Astrocyte (in vitro differentiated cells and primary cell): ENCODE results near the gene SPNS1. TPM values are rescaled to one million over a fixed set of nuclear protein-coding genes. Genes with fewer than 3 reads are reported as not detected.
"Not testable (repeated sequence)": the region's sequence is repeated elsewhere in the genome, so short reads cannot be mapped to it uniquely, and the experiment has no call there.

Source experiments
- DNase-seq: peaks from one replicate; pipeline ENCODE4 v3.0.0-alpha.2; 2010; ENCODE audit warnings: low read depth
- FAIRE-seq: peaks from 2 replicates; lab custom pipeline; 2011; peaks lifted over from hg19 to GRCh38; lab: Jason Lieb, UNC
- H2AFZ ChIP-seq: 2 replicates; pipeline ENCODE4 v1.6.0; 2012; ENCODE audit warnings: low read depth, low read length, inconsistent platforms
- H3K27ac ChIP-seq: 2 replicates; pipeline ENCODE4 v1.5.1; 2011; ENCODE audit warnings: low read depth, low read length, inconsistent platforms
- H3K27me3 ChIP-seq: 2 replicates; pipeline ENCODE4 v1.6.0; 2011; ENCODE audit warnings: low read length, inconsistent platforms; ENCODE audit not compliant: insufficient read depth
- H3K36me3 ChIP-seq: 2 replicates; pipeline ENCODE4 v1.5.1; 2011; ENCODE audit warnings: low read length, inconsistent platforms; ENCODE audit not compliant: insufficient read depth
- H3K4me1 ChIP-seq: 2 replicates; pipeline ENCODE4 v1.5.1; 2011; ENCODE audit warnings: low read length, inconsistent platforms; ENCODE audit not compliant: insufficient read depth
- H3K4me2 ChIP-seq: 2 replicates; pipeline ENCODE4 v1.6.0; 2012; ENCODE audit warnings: low read length, inconsistent platforms
- H3K4me3 ChIP-seq: 2 replicates; pipeline ENCODE4 v1.5.1; 2011; ENCODE audit warnings: low read depth, mild to moderate bottlenecking, low read length, inconsistent platforms; ENCODE audit not compliant: insufficient read depth
- H3K79me2 ChIP-seq: 2 replicates; pipeline ENCODE4 v1.6.0; 2012; ENCODE audit warnings: mild to moderate bottlenecking, low read length, inconsistent platforms; ENCODE audit not compliant: insufficient read depth
- H3K9ac ChIP-seq: 2 replicates; pipeline ENCODE4 v1.6.0; 2012; ENCODE audit warnings: mild to moderate bottlenecking, low read length, inconsistent platforms
- H3K9me3 ChIP-seq: 2 replicates; pipeline ENCODE4 v1.5.1; 2012; ENCODE audit warnings: low read depth, mild to moderate bottlenecking, low read length, inconsistent platforms; ENCODE audit not compliant: insufficient read depth
- H4K20me1 ChIP-seq: 2 replicates; pipeline ENCODE4 v1.6.0; 2012; ENCODE audit warnings: low read length, inconsistent platforms; ENCODE audit not compliant: insufficient read depth
- H3K27ac Mint-ChIP-seq: one replicate; pipeline ENCODE4 v1.8.0; 2021; ENCODE audit warnings: mild to moderate bottlenecking, mixed read lengths; ENCODE audit not compliant: unreplicated experiment
- H3K27me3 Mint-ChIP-seq: one replicate; pipeline ENCODE4 v1.8.0; 2021; ENCODE audit warnings: low read depth, mixed read lengths; ENCODE audit not compliant: unreplicated experiment
- H3K36me3 Mint-ChIP-seq: one replicate; pipeline ENCODE4 v1.8.0; 2021; ENCODE audit warnings: low read depth, mixed read lengths; ENCODE audit not compliant: unreplicated experiment
- H3K4me1 Mint-ChIP-seq: one replicate; pipeline ENCODE4 v1.8.0; 2021; ENCODE audit warnings: low read depth, mixed read lengths; ENCODE audit not compliant: unreplicated experiment
- H3K4me3 Mint-ChIP-seq: one replicate; pipeline ENCODE4 v1.8.0; 2021; ENCODE audit warnings: mild to moderate bottlenecking, moderate library complexity, mixed read lengths; ENCODE audit not compliant: unreplicated experiment
- H3K9me3 Mint-ChIP-seq: one replicate; pipeline ENCODE4 v1.8.0; 2021; ENCODE audit warnings: mild to moderate bottlenecking, mixed read lengths; ENCODE audit not compliant: unreplicated experiment
- EZH2 ChIP-seq: IDR thresholded peaks from 2 replicates; pipeline ENCODE4 v1.6.1; 2012; ENCODE audit warnings: mild to moderate bottlenecking, low read length, inconsistent platforms; ENCODE audit not compliant: insufficient read depth
- total RNA-seq: library from RNA; stranded (reverse); gene quantifications from 2 replicates; pipeline ENCODE4 v1.2.1, GENCODE V29; 2021
- TF ChIP-seq, protein P1 (sequence below): IDR thresholded peaks from 2 replicates; pipeline ENCODE4 v1.5.1; 2011; ENCODE audit warnings: low read depth, mild to moderate bottlenecking, inconsistent platforms, low read length, moderate library complexity; ENCODE audit not compliant: insufficient read depth

The SPNS1 gene
- total RNA-seq, 1 donor from 2014 or later, result 57.8 TPM

DNA sequence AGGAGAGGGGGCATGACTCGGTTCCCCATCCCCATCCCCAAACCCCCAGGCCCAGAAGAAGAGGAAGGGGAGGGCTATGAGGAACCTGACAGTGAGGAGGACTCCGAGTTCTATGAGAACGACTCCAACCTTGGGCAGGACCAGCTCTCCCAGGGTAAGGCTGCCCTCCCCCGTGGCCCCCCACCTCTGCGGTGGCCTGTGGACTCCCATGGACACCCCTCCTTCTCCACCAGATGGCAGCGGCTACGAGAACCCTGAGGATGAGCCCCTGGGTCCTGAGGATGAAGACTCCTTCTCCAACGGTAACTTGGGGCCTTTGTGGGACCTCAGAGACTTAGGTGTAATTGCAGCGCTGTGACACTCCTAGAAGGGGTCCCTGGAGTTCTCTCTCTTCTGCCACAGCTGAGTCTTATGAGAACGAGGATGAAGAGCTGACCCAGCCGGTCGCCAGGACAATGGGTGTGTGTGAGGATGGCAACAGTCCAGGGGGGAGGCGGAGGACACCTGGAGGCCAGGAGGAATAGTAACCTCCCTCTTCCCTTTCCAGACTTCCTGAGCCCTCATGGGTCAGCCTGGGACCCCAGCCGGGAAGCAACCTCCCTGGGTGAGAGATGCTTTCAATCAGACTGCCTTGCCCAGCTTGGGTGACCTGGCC, 37.2 kb upstream of the SPNS1 start:
- FAIRE-seq (no peak), DNase-seq (no peak)
- no peak for TF ChIP-seq EZH2
- TF ChIP-seq, protein P1, sequence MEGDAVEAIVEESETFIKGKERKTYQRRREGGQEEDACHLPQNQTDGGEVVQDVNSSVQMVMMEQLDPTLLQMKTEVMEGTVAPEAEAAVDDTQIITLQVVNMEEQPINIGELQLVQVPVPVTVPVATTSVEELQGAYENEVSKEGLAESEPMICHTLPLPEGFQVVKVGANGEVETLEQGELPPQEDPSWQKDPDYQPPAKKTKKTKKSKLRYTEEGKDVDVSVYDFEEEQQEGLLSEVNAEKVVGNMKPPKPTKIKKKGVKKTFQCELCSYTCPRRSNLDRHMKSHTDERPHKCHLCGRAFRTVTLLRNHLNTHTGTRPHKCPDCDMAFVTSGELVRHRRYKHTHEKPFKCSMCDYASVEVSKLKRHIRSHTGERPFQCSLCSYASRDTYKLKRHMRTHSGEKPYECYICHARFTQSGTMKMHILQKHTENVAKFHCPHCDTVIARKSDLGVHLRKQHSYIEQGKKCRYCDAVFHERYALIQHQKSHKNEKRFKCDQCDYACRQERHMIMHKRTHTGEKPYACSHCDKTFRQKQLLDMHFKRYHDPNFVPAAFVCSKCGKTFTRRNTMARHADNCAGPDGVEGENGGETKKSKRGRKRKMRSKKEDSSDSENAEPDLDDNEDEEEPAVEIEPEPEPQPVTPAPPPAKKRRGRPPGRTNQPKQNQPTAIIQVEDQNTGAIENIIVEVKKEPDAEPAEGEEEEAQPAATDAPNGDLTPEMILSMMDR, result no peak
- H3K27me3 ChIP-seq, result no peaks in the 10 kb centered on the region
- no peak overlapping the region for H3K4me3 ChIP-seq
- no peaks in the 10 kb centered on the region for H3K4me1 ChIP-seq
- no peaks in the 10 kb centered on the region for H4K20me1 ChIP-seq
- peaks cover 3% of the 10 kb centered on the region for H3K36me3 Mint-ChIP-seq
- H2AFZ ChIP-seq, result no peak overlapping the region
- H3K4me2 ChIP-seq, result no peak overlapping the region
- H3K27ac Mint-ChIP-seq, result no peak overlapping the region
- H3K27ac ChIP-seq, result no peak overlapping the region
- H3K9me3 Mint-ChIP-seq, result peaks cover 5% of the 10 kb centered on the region
- no peaks in the 10 kb centered on the region for H3K4me1 Mint-ChIP-seq
- no peaks in the 10 kb centered on the region for H3K36me3 ChIP-seq
- no peak overlapping the region for H3K4me3 Mint-ChIP-seq
- H3K9ac ChIP-seq, result no peak overlapping the region
- H3K79me2 ChIP-seq, result no peaks in the 10 kb centered on the region
- H3K27me3 Mint-ChIP-seq, result peaks cover 33% of the 10 kb centered on the region
- H3K9me3 ChIP-seq, result no peaks in the 10 kb centered on the region

DNA sequence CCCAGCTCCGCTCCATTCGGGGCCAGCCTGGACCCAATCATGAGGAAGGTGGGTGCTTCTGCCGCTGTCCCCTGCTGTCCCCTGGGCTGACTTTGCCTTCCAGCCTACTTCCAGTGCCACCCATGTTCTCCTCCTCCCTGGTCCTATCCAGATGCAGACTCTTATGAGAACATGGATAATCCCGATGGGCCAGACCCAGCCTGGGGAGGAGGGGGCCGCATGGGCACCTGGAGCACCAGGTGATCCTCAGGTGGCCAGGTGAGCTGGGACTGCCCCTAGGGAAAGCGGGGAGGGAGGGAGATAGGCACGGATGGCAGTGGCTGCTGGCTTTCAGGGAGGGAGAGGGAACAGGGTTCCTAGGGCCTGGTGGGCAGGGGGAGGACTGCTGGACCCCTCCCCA, 35.9 kb upstream of the SPNS1 start:
- no peak for DNase-seq
- H3K27me3 Mint-ChIP-seq, result peaks cover 28% of the 10 kb centered on the region
- Histone ChIP-seq H4K20me1 (no peaks in the 10 kb centered on the region), H3K27me3 (no peaks in the 10 kb centered on the region), H3K27ac (no peak overlapping the region), H3K79me2 (no peaks in the 10 kb centered on the region), H3K36me3 (no peaks in the 10 kb centered on the region), H3K9ac (no peak overlapping the region), H3K4me1 (no peaks in the 10 kb centered on the region), H3K9me3 (no peaks in the 10 kb centered on the region), H3K4me3 (no peak overlapping the region), H2AFZ (no peak overlapping the region), H3K4me2 (no peak overlapping the region)
- H3K36me3 Mint-ChIP-seq, result peaks cover 3% of the 10 kb centered on the region
- no peaks in the 10 kb centered on the region for H3K4me1 Mint-ChIP-seq
- H3K27ac Mint-ChIP-seq, result no peak overlapping the region
- TF ChIP-seq, protein P1, result no peak
- no peak for TF ChIP-seq EZH2
- no peak for FAIRE-seq
- peaks cover 5% of the 10 kb centered on the region for H3K9me3 Mint-ChIP-seq
- no peak overlapping the region for H3K4me3 Mint-ChIP-seq

DNA sequence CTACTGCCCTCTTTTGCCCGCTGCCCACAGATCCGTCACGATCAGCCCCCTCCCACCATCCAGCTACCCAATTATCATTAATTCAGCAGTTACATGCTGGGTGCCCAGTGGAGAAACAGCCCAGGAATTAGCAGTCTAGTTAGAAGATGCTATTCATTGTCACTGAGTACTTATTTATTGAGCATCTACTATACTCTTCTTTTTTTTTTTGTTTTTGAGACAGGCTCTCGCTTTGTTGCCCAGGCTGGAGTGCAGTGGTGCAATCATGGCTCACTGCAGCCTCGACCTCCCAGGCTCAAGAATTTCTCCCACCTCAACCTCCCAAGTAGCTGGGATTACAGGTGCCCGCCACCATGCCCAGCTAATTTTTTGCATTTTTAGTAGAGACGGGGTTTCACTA, 34.8 kb upstream of the SPNS1 start:
- H3K4me1 Mint-ChIP-seq, H3K4me3 Mint-ChIP-seq, DNase-seq, H3K27me3 ChIP-seq, H3K9me3 Mint-ChIP-seq, H3K9me3 ChIP-seq, H3K4me1 ChIP-seq, FAIRE-seq, H3K27ac ChIP-seq, H3K79me2 ChIP-seq, H3K36me3 ChIP-seq, H2AFZ ChIP-seq, H3K9ac ChIP-seq, H3K27ac Mint-ChIP-seq, H4K20me1 ChIP-seq, H3K36me3 Mint-ChIP-seq, H3K4me3 ChIP-seq, H3K4me2 ChIP-seq: not testable (repeated sequence)
- peaks cover 21% of the 10 kb centered on the region for H3K27me3 Mint-ChIP-seq
